H1 (cell line): ENCODE measurements around the gene DAPL1. TPM values are rescaled to one million over a fixed set of nuclear protein-coding genes. Genes with fewer than 3 reads are reported as not detected.

Experiments used
- CTCF ChIA-PET: fragments of 300-600 bp; sonication (Branson Sonifier 250); formaldehyde crosslinking; loops from one replicate; lab custom pipeline; 2021; ENCODE audit not compliant: partially characterized antibody; lab: Charles Lee
- POLR2A ChIA-PET: fragments of 300-600 bp; sonication (Branson Sonifier 250); formaldehyde crosslinking; loops from one replicate; lab custom pipeline; 2021; ENCODE audit warnings: inconsistent platforms; ENCODE audit not compliant: partially characterized antibody; lab: Charles Lee
- DNase-seq, 2 experiments: peaks; one replicate each; pipeline versions ENCODE4 v3.0.0 to v3.0.0-alpha.2; 2010 to 2022; ENCODE audit warnings: low spot score in 2 of 2, low read depth in 1 of 2, mixed read lengths in 1 of 2
- FAIRE-seq: peaks from 2 replicates; lab custom pipeline; 2011; peaks lifted over from hg19 to GRCh38; lab: Jason Lieb, UNC
- H2AFZ ChIP-seq: 2 replicates; pipeline ENCODE4 v1.8.1; 2012; ENCODE audit warnings: low read length, inconsistent platforms
- H2AK5ac ChIP-seq: 2 replicates; pipeline ENCODE4 v1.6.1; 2013; ENCODE audit warnings: low read depth, low read length
- H2BK120ac ChIP-seq: replicated peaks from 2 replicates; pipeline ENCODE3; 2013; ENCODE audit warnings: low read depth, low read length, inconsistent platforms
- H2BK12ac ChIP-seq: 2 replicates; pipeline ENCODE4 v1.6.1; 2013; ENCODE audit warnings: low read depth, low read length
- H2BK15ac ChIP-seq: 2 replicates; pipeline ENCODE4 v1.6.1; 2013; ENCODE audit warnings: low read length
- H2BK20ac ChIP-seq: 2 replicates; pipeline ENCODE4 v1.6.1; 2013; ENCODE audit warnings: low read length
- H2BK5ac ChIP-seq: 2 replicates; pipeline ENCODE4 v1.6.1; 2013; ENCODE audit warnings: low read depth, low read length
- H3K14ac ChIP-seq: 2 replicates; pipeline ENCODE4 v1.6.1; 2013; ENCODE audit warnings: inconsistent platforms; ENCODE audit not compliant: insufficient read length
- H3K18ac ChIP-seq: 2 replicates; pipeline ENCODE4 v1.6.1; 2013; ENCODE audit warnings: low read length; ENCODE audit errors: extremely low read depth
- H3K23ac ChIP-seq: 2 replicates; pipeline ENCODE4 v1.6.1; 2013; ENCODE audit warnings: inconsistent platforms; ENCODE audit not compliant: insufficient read length
- H3K23me2 ChIP-seq: 2 replicates; pipeline ENCODE4 v1.6.1; 2013; ENCODE audit warnings: low read depth, low read length
- H3K27ac ChIP-seq: 2 replicates; pipeline ENCODE4 v1.6.1; 2011; ENCODE audit warnings: low read depth, low read length, inconsistent platforms
- H3K27me3 ChIP-seq, 4 experiments: replicated peaks in 1 of 4; 1 replicate in 1 of 4; 2 replicates in 3 of 4; pipeline versions ENCODE4 v1.6.1 to v1.8.1; 2011 to 2013; ENCODE audit warnings: low read length in 3 of 4, mild to moderate bottlenecking in 3 of 4, inconsistent platforms in 2 of 4, mixed read lengths in 2 of 4, moderate library complexity in 1 of 4; ENCODE audit not compliant: control insufficient read depth in 3 of 4, insufficient read depth in 3 of 4; ENCODE audit errors: extremely low read depth in 1 of 4
- H3K36me3 ChIP-seq, 4 experiments: 2 replicates each; pipeline versions ENCODE4 v1.6.1 to v1.8.1; 2011 to 2013; ENCODE audit warnings: mild to moderate bottlenecking in 4 of 4, low read length in 3 of 4, moderate library complexity in 2 of 4, control low read depth in 1 of 4, inconsistent platforms in 1 of 4; ENCODE audit not compliant: insufficient read depth in 4 of 4, control insufficient read depth in 2 of 4
- H3K4ac ChIP-seq: replicated peaks from 2 replicates; pipeline ENCODE3; 2013; ENCODE audit warnings: low read length, low read depth, mixed read lengths, inconsistent platforms; ENCODE audit not compliant: insufficient read length
- H3K4me1 ChIP-seq, 4 experiments: replicated peaks in 1 of 4; 1 replicate in 1 of 4; 2 replicates in 3 of 4; pipeline versions ENCODE4 v1.6.1 to v1.8.1; 2011 to 2013; ENCODE audit warnings: low read length in 3 of 4, inconsistent platforms in 2 of 4, mixed read lengths in 1 of 4; ENCODE audit not compliant: insufficient read depth in 4 of 4, control insufficient read depth in 3 of 4
- H3K4me2 ChIP-seq, 2 experiments: 2 replicates each; pipeline versions ENCODE4 v1.6.1 to v1.8.1; 2011 to 2013; ENCODE audit warnings: low read depth in 2 of 2, low read length in 2 of 2, control low read depth in 1 of 2, inconsistent platforms in 1 of 2, mild to moderate bottlenecking in 1 of 2; ENCODE audit not compliant: insufficient read depth in 1 of 2
- H3K4me3 ChIP-seq, 4 experiments: fragments of 200-600, 300-600 bp in 1 of 4; sonication (generic), shearing (Covaris generic), sonication (Bioruptor Twin) in 1 of 4; 2 replicates each; pipeline versions ENCODE4 v1.5.1 to v1.8.1; 2011 to 2016; ENCODE audit warnings: low read length in 4 of 4, low read depth in 3 of 4, control low read depth in 2 of 4, inconsistent platforms in 2 of 4, mild to moderate bottlenecking in 2 of 4, mixed read lengths in 1 of 4, moderate library complexity in 1 of 4; ENCODE audit not compliant: insufficient read depth in 2 of 4; ENCODE audit errors: extremely low read depth in 1 of 4
- H3K56ac ChIP-seq: replicated peaks from 2 replicates; pipeline ENCODE3; 2013; ENCODE audit warnings: low read depth, mild to moderate bottlenecking, mixed read lengths, low read length, inconsistent platforms; ENCODE audit not compliant: insufficient read length
- H3K79me1 ChIP-seq: 2 replicates; pipeline ENCODE4 v1.6.1; 2013; ENCODE audit warnings: low read depth, low read length, control low read depth
- H3K79me2 ChIP-seq, 2 experiments: 2 replicates each; pipeline versions ENCODE4 v1.6.1 to v1.8.1; 2012 to 2013; ENCODE audit warnings: low read length in 2 of 2, mild to moderate bottlenecking in 2 of 2, inconsistent platforms in 1 of 2; ENCODE audit not compliant: insufficient read depth in 2 of 2, control insufficient read depth in 1 of 2
- H3K9ac ChIP-seq, 4 experiments: replicated peaks in 1 of 4; 1 replicate in 1 of 4; 2 replicates in 3 of 4; pipeline versions ENCODE4 v1.6.1 to v1.8.1; 2011 to 2013; ENCODE audit warnings: low read depth in 3 of 4, low read length in 3 of 4, control low read depth in 2 of 4, mild to moderate bottlenecking in 2 of 4, moderate library complexity in 2 of 4, inconsistent platforms in 1 of 4; ENCODE audit errors: extremely low read depth in 1 of 4
- H3K9me3 ChIP-seq, 2 experiments: 2 replicates each; pipeline versions ENCODE4 v1.6.1 to v1.8.1; 2012 to 2013; ENCODE audit warnings: mild to moderate bottlenecking in 2 of 2, moderate library complexity in 2 of 2, control low read depth in 1 of 2, inconsistent platforms in 1 of 2, low read depth in 1 of 2, low read length in 1 of 2, mixed read lengths in 1 of 2; ENCODE audit not compliant: insufficient read depth in 2 of 2
- H4K20me1 ChIP-seq, 2 experiments: replicated peaks in 1 of 2; 2 replicates each; pipeline versions ENCODE3 to v1.8.1; 2011 to 2013; ENCODE audit warnings: inconsistent platforms in 2 of 2, low read length in 2 of 2, mild to moderate bottlenecking in 1 of 2; ENCODE audit not compliant: insufficient read depth in 2 of 2, control insufficient read depth in 1 of 2
- H4K5ac ChIP-seq: 2 replicates; pipeline ENCODE4 v1.6.1; 2013; ENCODE audit warnings: low read length, low read depth, mixed read lengths, inconsistent platforms; ENCODE audit not compliant: insufficient read length
- H4K8ac ChIP-seq: 2 replicates; pipeline ENCODE4 v1.8.0; 2013; ENCODE audit warnings: mild to moderate bottlenecking, moderate library complexity, low read length, inconsistent platforms; ENCODE audit not compliant: insufficient read depth; ENCODE audit errors: extremely low read depth
- H4K91ac ChIP-seq: replicated peaks from 2 replicates; pipeline ENCODE3; 2013; ENCODE audit warnings: low read length, mixed read lengths, inconsistent platforms; ENCODE audit not compliant: insufficient read length
- WGBS, 2 experiments: shearing (Covaris generic) in 1 of 2; methylation state at CpG; one replicate each; pipeline versions ENCODE4 v1.1.6 to v1.1.7; 2013 to 2015; ENCODE audit warnings: low lambda C conversion rate in 2 of 2, mixed read lengths in 2 of 2, inconsistent platforms in 1 of 2, low coverage in 1 of 2, missing lambda C conversion rate in 1 of 2; ENCODE audit not compliant: insufficient replicate concordance in 2 of 2, insufficient coverage in 1 of 2, insufficient read length in 1 of 2; ENCODE audit errors: extremely low coverage in 1 of 2, missing lambda C conversion rate in 1 of 2; 5-methylcytosine and 5-hydroxymethylcytosine counted together
- polyA plus RNA-seq, 7 experiments: library from polyadenylated mRNA; depleted of rRNA in 3 of 7; stranded (reverse) in 5 of 7; unstranded in 2 of 7; fragments of >200 nt in 5 of 7; fragments of 200-250 nt in 2 of 7; gene quantifications; 1 replicate in 5 of 7; 2 replicates in 1 of 7; 4 replicates in 1 of 7; pipeline versions ENCODE4 v1.2.1 to v1.2.3, GENCODE V29; 2011 to 2013; ENCODE audit warnings: missing spikeins in 2 of 7, mixed read lengths in 2 of 7
- total RNA-seq: library from RNA; stranded (reverse); fragmentation: NEBNext Ultra II Directional; extraction: Animal tissue kit (Norgen Biotek cat#: 25700); gene quantifications from 2 replicates; pipeline ENCODE4 v1.2.1, GENCODE V29; 2021

The DAPL1 gene
- total and polyA plus RNA-seq, 2 of the 8 experiments (the other 6 are each of a cell fraction or from before 2014, with no cell fraction given): not detected

- WGBS, 2 experiments: 89% methylated on average over 5 of the region's 5 CpGs; no CpG with 5 or more reads in 1 of the 2 experiments
- Histone ChIP-seq H2AK5ac (no peak overlapping the region), H3K79me2 (no peaks in the 10 kb centered on the region), H3K4me3 (no peak overlapping the region), H2BK12ac (no peak overlapping the region), H2BK15ac (no peak overlapping the region), H2BK20ac (no peak overlapping the region), H3K79me1 (no peaks in the 10 kb centered on the region), H3K14ac (no peak overlapping the region), H4K91ac (no peak overlapping the region), H3K27me3 (no peaks in the 10 kb centered on the region), H2BK5ac (no peak overlapping the region), H3K18ac (no peak overlapping the region), H3K9ac (no peak overlapping the region), H3K56ac (no peak overlapping the region), H3K4me1 (peaks cover 0 to 3% (median 1%) of the 10 kb centered on the region in 4 experiments; a peak in 2 of 7 replicates), H4K20me1 (no peaks in the 10 kb centered on the region), H3K23me2 (no peaks in the 10 kb centered on the region), H2AFZ (no peak overlapping the region), H3K9me3 (no peaks in the 10 kb centered on the region), H2BK120ac (no peak overlapping the region), H3K23ac (no peak overlapping the region), H3K4me2 (no peak overlapping the region), H4K5ac (no peak overlapping the region), H3K36me3 (no peaks in the 10 kb centered on the region), H4K8ac (no peak overlapping the region), H3K27ac (no peak overlapping the region), H3K4ac (no peak overlapping the region)
- FAIRE-seq (no peak), DNase-seq (no peak)
- POLR2A ChIA-PET: interaction anchor here (0.6 kb wide), 1 partner anchor 800 kb away, joined by 3 read pairs; no protein-coding TSS in a partner anchor
- CTCF ChIA-PET: interaction anchor here (0.9 to 1.2 kb wide), 3 partner anchors 9 to 70 kb away, joined by 3 to 4 read pairs (median 3); no protein-coding TSS in a partner anchor
Observed at GRCh38 chr2:158815658-158816057, 20.5 kb downstream of the DAPL1 start.
